Neutrophil (primary cell): ENCODE data around the gene ETV3L.

Experiments
- H3K27ac ChIP-seq: fragments of 200-600 bp; sonication (generic); 2 replicates; pipeline ENCODE4 v1.5.1; 2016; ENCODE audit warnings: mild to moderate bottlenecking, moderate library complexity
- H3K27me3 ChIP-seq: fragments of 200-600 bp; sonication (generic); 2 replicates; pipeline ENCODE4 v1.6.0; 2016; ENCODE audit warnings: mild to moderate bottlenecking
- H3K36me3 ChIP-seq: fragments of 200-600 bp; sonication (generic); 2 replicates; pipeline ENCODE4 v1.5.1; 2017
- H3K4me1 ChIP-seq, 2 experiments: fragments of 200-600 bp in 1 of 2; sonication (generic) in 1 of 2; 1 replicate in 1 of 2; 2 replicates in 1 of 2; pipeline versions ENCODE4 v1.5.1 to v1.6.1; 2013 to 2016; ENCODE audit warnings: low read depth in 1 of 2, low read length in 1 of 2, mild to moderate bottlenecking in 1 of 2, moderate library complexity in 1 of 2; ENCODE audit not compliant: control insufficient read depth in 1 of 2, insufficient read depth in 1 of 2
- H3K4me3 ChIP-seq, 2 experiments: fragments of 200-600 bp in 1 of 2; sonication (generic) in 1 of 2; 1 replicate in 1 of 2; 2 replicates in 1 of 2; pipeline ENCODE4 v1.5.1; 2013 to 2016; ENCODE audit warnings: low read depth in 1 of 2, low read length in 1 of 2, mild to moderate bottlenecking in 1 of 2, moderate library complexity in 1 of 2
- H3K9me3 ChIP-seq: fragments of 200-600 bp; sonication (generic); 2 replicates; pipeline ENCODE4 v1.5.1; 2016
- CTCF ChIP-seq: fragments of 200-600 bp; sonication (generic); IDR thresholded peaks from 2 replicates; pipeline ENCODE4 v1.5.1; 2016; ENCODE audit warnings: antibody characterized with exemption

Gene ETV3L

GRCh38 chr1:157096881-157097280 lies 2.7 kb downstream of the ETV3L start:
- TF ChIP-seq CTCF: no peak
- no peaks in the 10 kb centered on the region for H3K36me3 ChIP-seq
- no peak overlapping the region for H3K4me3 ChIP-seq
- no peak overlapping the region for H3K27ac ChIP-seq
- H3K4me1 ChIP-seq: no peaks in the 10 kb centered on the region
- no peaks in the 10 kb centered on the region for H3K9me3 ChIP-seq
- H3K27me3 ChIP-seq: no peaks in the 10 kb centered on the region

GRCh38 chr1:157095551-157095950 lies 4.1 kb downstream of the ETV3L start:
- no peak overlapping the region for H3K27ac ChIP-seq
- H3K36me3 ChIP-seq: no peaks in the 10 kb centered on the region
- H3K9me3 ChIP-seq: no peaks in the 10 kb centered on the region
- H3K4me3 ChIP-seq: no peak overlapping the region
- no peak for TF ChIP-seq CTCF
- H3K27me3 ChIP-seq: no peaks in the 10 kb centered on the region
- no peaks in the 10 kb centered on the region for H3K4me1 ChIP-seq

GRCh38 chr1:157095091-157095490 lies 4.5 kb downstream of the ETV3L start:
- Histone ChIP-seq H3K9me3 (no peaks in the 10 kb centered on the region), H3K36me3 (no peaks in the 10 kb centered on the region), H3K27ac (no peak overlapping the region), H3K27me3 (no peaks in the 10 kb centered on the region), H3K4me3 (no peak overlapping the region), H3K4me1 (no peaks in the 10 kb centered on the region)
- TF ChIP-seq CTCF: no peak

GRCh38 chr1:157092831-157093230 lies 6.8 kb downstream of the ETV3L start:
- no peak for TF ChIP-seq CTCF
- Histone ChIP-seq H3K27ac (no peak overlapping the region), H3K4me3 (no peak overlapping the region), H3K4me1 (no peaks in the 10 kb centered on the region), H3K36me3 (no peaks in the 10 kb centered on the region), H3K9me3 (no peaks in the 10 kb centered on the region), H3K27me3 (no peaks in the 10 kb centered on the region)

- no peaks in the 10 kb centered on the region for H3K27me3 ChIP-seq
- H3K36me3 ChIP-seq: no peaks in the 10 kb centered on the region
- no peaks in the 10 kb centered on the region for H3K4me1 ChIP-seq
- no peak overlapping the region for H3K27ac ChIP-seq
- no peak for TF ChIP-seq CTCF
- H3K9me3 ChIP-seq: no peaks in the 10 kb centered on the region
- H3K4me3 ChIP-seq: no peak overlapping the region
Observed at GRCh38 chr1:157091668-157092273, 7.8 kb downstream of the ETV3L start.

GRCh38 chr1:157091186-157091585 lies 8.4 kb downstream of the ETV3L start:
- no peak for TF ChIP-seq CTCF
- H3K27me3 ChIP-seq: no peaks in the 10 kb centered on the region
- no peaks in the 10 kb centered on the region for H3K36me3 ChIP-seq
- no peak overlapping the region for H3K27ac ChIP-seq
- H3K9me3 ChIP-seq: no peaks in the 10 kb centered on the region
- H3K4me3 ChIP-seq: no peak overlapping the region
- H3K4me1 ChIP-seq: no peaks in the 10 kb centered on the region
